Measurements from ENCODE around the gene RAD51B.

GRCh38 chr14:68131907-68132306 is 312.3 kb downstream of the RAD51B start:
- TF ChIP-seq CTCF (IDR thresholded peaks at IDR 0.05), result no peak
- TF ChIP-seq POLR2A (IDR thresholded peaks at IDR 0.05), result no peak
- TF ChIP-seq POLR2AphosphoS5 (IDR thresholded peaks at IDR 0.05), result no peak
